PC-3 (cell line): ENCODE data around the gene IL24.
"Not testable (repeated sequence)": the region's sequence is repeated elsewhere in the genome, so short reads cannot be mapped to it uniquely, and the experiment has no call there.

Source experiments
- CTCF ChIP-seq: fragments of 300-600 bp; sonication (generic); conservative IDR thresholded peaks from 2 replicates; pipeline ENCODE4 v1.5.1; 2017; ENCODE audit warnings: antibody characterized with exemption, low read depth, mild to moderate bottlenecking, low read length
- EZH2 ChIP-seq: fragments of 300-600 bp; sonication (generic); IDR thresholded peaks from one replicate; pipeline ENCODE4 v1.6.1; 2017; ENCODE audit warnings: antibody characterized with exemption, mild to moderate bottlenecking, low read length; ENCODE audit not compliant: unreplicated experiment
- EZH2phosphoT487 ChIP-seq: fragments of 300-600 bp; sonication (generic); IDR thresholded peaks from 2 replicates; pipeline ENCODE4 v1.6.1; 2018; ENCODE audit warnings: mild to moderate bottlenecking, antibody characterized with exemption, low read length, borderline replicate concordance

- TF ChIP-seq CTCF, EZH2, EZH2phosphoT487: not testable (repeated sequence)
These were observed 43.5 kb upstream of the IL24 start for GRCh38 chr1:206853696-206854095.
